ENCODE results near the gene GPR156. TPM values are rescaled to one million over a fixed set of nuclear protein-coding genes. Genes with fewer than 3 reads are reported as not detected.

The GPR156 gene
- total and polyA plus RNA-seq, 9 of the 15 experiments (the other 6 are each of a cell fraction or from before 2014, with no cell fraction given), result 0.07 to 0.14 (median 0.12) TPM; not detected in 5

DNA sequence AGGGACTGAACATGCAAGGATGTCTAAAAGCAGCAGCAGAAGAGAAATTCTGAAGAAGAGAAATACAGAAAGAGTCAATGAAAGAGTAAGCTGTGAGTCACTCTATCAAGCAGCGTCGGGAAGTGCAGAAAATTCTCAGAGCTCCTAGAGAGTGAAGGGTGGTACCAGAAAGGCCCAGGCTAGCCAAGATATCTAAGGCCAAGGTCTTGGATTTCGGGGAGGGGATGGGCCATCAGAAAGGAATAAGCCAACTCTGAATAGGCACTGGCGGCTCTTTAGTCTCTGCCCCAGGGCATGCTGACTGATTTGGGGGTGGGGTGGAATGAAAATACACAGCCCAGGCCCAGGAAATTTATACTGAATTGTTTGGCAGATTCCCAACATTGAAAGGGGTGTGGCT is 70.8 kb downstream of the GPR156 start:
- Histone ChIP-seq H3K27me3 (ENCODE audit: control insufficient read depth in 2 of 2, insufficient read depth in 2 of 2, low read length in 2 of 2) (no peaks in the 10 kb centered on the region), H3K4me3 (no peak overlapping the region), H3K9me1 (ENCODE audit: control insufficient read depth, insufficient read depth, low read length) (no peaks in the 10 kb centered on the region), H3K79me2 (ENCODE audit: control insufficient read depth, insufficient read depth, low read length) (no peaks in the 10 kb centered on the region), H3K9ac (ENCODE audit: insufficient read depth in 1 of 2, low read depth in 2 of 2, low read length in 2 of 2) (no peak overlapping the region), H3K27ac (ENCODE audit: extremely low read depth, low read depth, low read length) (no peak overlapping the region), H2AFZ (ENCODE audit: low read depth, low read length) (no peak overlapping the region), H3K4me1 (replicated peaks in 1 of 2; ENCODE audit: control insufficient read depth in 2 of 2, insufficient read depth in 2 of 2, low read length in 2 of 2) (no peaks in the 10 kb centered on the region), H3K4me2 (ENCODE audit: insufficient read depth, low read length) (no peak overlapping the region), H3K36me3 (ENCODE audit: control insufficient read depth, insufficient read depth, low read length) (no peaks in the 10 kb centered on the region), H3K9me3 (replicated peaks; ENCODE audit: control insufficient read depth, insufficient read depth, low read depth, low read length) (no peaks in the 10 kb centered on the region), H4K20me1 (replicated peaks; ENCODE audit: control insufficient read depth, insufficient read depth, low read length) (no peaks in the 10 kb centered on the region)
- BruUV-seq (replicated peaks), result no TSS peak
- TF ChIP-seq SP1 (CRISPR knock-in tag; IDR thresholded peaks at IDR 0.05) (no peak), MCM2 (IDR thresholded peaks at IDR 0.05; ENCODE audit: low read depth) (no peak), ZNF354B (CRISPR knock-in tag; IDR thresholded peaks at IDR 0.05) (no peak), POLR2AphosphoS5 (IDR thresholded peaks at IDR 0.05; ENCODE audit: control insufficient read depth, insufficient read depth, low read depth, low read length) (no peak), ZNF77 (CRISPR knock-in tag; IDR thresholded peaks at IDR 0.05) (no peak)
- TF ChIP-seq, protein P1, sequence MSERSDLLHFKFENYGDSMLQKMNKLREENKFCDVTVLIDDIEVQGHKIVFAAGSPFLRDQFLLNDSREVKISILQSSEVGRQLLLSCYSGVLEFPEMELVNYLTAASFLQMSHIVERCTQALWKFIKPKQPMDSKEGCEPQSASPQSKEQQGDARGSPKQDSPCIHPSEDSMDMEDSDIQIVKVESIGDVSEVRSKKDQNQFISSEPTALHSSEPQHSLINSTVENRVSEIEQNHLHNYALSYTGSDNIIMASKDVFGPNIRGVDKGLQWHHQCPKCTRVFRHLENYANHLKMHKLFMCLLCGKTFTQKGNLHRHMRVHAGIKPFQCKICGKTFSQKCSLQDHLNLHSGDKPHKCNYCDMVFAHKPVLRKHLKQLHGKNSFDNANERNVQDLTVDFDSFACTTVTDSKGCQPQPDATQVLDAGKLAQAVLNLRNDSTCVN (CRISPR knock-in tag; IDR thresholded peaks at IDR 0.05), result no peak
- FAIRE-seq (no peak), DNase-seq (ENCODE audit: extremely low read depth in 1 of 4, low spot score in 3 of 4) (no peak), ATAC-seq (no peak)
- POLR2A ChIA-PET, result no interaction called here
- CTCF ChIA-PET (ENCODE audit: low intra/inter-chr PET ratio), result no interaction called here
- intact Hi-C loops (cut with micrococcal nuclease) (no loop called here), in situ Hi-C loops (cut with MboI) (no loop called here)
- 3% methylated on average over 4 of the region's 4 CpGs for WGBS (ENCODE audit: insufficient coverage, low coverage, missing lambda C conversion rate)

- ATAC-seq (no peak), FAIRE-seq (no peak), DNase-seq (ENCODE audit: extremely low read depth in 1 of 4, low spot score in 3 of 4) (no peak)
- H3K27ac ChIP-seq (ENCODE audit: extremely low read depth, low read depth, low read length), result no peak overlapping the region
- H4K20me1 ChIP-seq (replicated peaks; ENCODE audit: control insufficient read depth, insufficient read depth, low read length), result no peaks in the 10 kb centered on the region
- H3K4me2 ChIP-seq (ENCODE audit: insufficient read depth, low read length), result no peak overlapping the region
- H2AFZ ChIP-seq (ENCODE audit: low read depth, low read length), result no peak overlapping the region
- no peaks in the 10 kb centered on the region for H3K9me1 ChIP-seq (ENCODE audit: control insufficient read depth, insufficient read depth, low read length)
- H3K36me3 ChIP-seq (ENCODE audit: control insufficient read depth, insufficient read depth, low read length), result no peaks in the 10 kb centered on the region
- intact Hi-C loops (cut with micrococcal nuclease) (no loop called here), in situ Hi-C loops (cut with MboI) (no loop called here)
- H3K4me3 ChIP-seq, result no peak overlapping the region
- no peaks in the 10 kb centered on the region for H3K4me1 ChIP-seq (replicated peaks in 1 of 2; ENCODE audit: control insufficient read depth in 2 of 2, insufficient read depth in 2 of 2, low read length in 2 of 2)
- no peaks in the 10 kb centered on the region for H3K9me3 ChIP-seq (replicated peaks; ENCODE audit: control insufficient read depth, insufficient read depth, low read depth, low read length)
- CTCF ChIA-PET (ENCODE audit: low intra/inter-chr PET ratio), result no interaction called here
- no peaks in the 10 kb centered on the region for H3K27me3 ChIP-seq (ENCODE audit: control insufficient read depth in 2 of 2, insufficient read depth in 2 of 2, low read length in 2 of 2)
- no peak overlapping the region for H3K9ac ChIP-seq (ENCODE audit: insufficient read depth in 1 of 2, low read depth in 2 of 2, low read length in 2 of 2)
- no peaks in the 10 kb centered on the region for H3K79me2 ChIP-seq (ENCODE audit: control insufficient read depth, insufficient read depth, low read length)
- no peak for TF ChIP-seq FOSL1 (tag; conservative IDR thresholded peaks at IDR 0.05)
- TF ChIP-seq HDGF (IDR thresholded peaks at IDR 0.05), result no peak
- TF ChIP-seq SIX5 (IDR thresholded peaks at IDR 0.05; ENCODE audit: borderline replicate concordance in 1 of 2, insufficient read depth in 1 of 2, low read depth in 1 of 2, low read length in 2 of 2), result no peak
- no peak for TF ChIP-seq NFIC (IDR thresholded peaks at IDR 0.05)
- no peak for TF ChIP-seq NKRF (IDR thresholded peaks at IDR 0.05; ENCODE audit: borderline replicate concordance)
- TF ChIP-seq CCNT2 (IDR thresholded peaks at IDR 0.05; ENCODE audit: borderline replicate concordance, extremely low read depth, insufficient read length, low read depth, low read length), result no peak
- no peak for TF ChIP-seq ZNF274 (IDR thresholded peaks at IDR 0.05; ENCODE audit: borderline replicate concordance, low read depth, low read length)
- TF ChIP-seq RBFOX2 (IDR thresholded peaks at IDR 0.05; ENCODE audit: low read depth, low read length), result no peak
- TF ChIP-seq ZNF511 (CRISPR knock-in tag; IDR thresholded peaks at IDR 0.05), result no peak
- BruUV-seq (replicated peaks), result no TSS peak
- POLR2A ChIA-PET, result no interaction called here
- WGBS (ENCODE audit: insufficient coverage, low coverage, missing lambda C conversion rate), result 0% methylated on average over 1 of the region's 1 CpG
Measured at GRCh38 chr3:120212505-120212904, 72.5 kb downstream of the GPR156 start.

Data from K562 (cell line).